KMS-11 (cell line): ENCODE measurements around the gene ZBED4.

Experiments used
- H2AFZ ChIP-seq: fragments of 200-600 bp; sonication (generic); 2 replicates; pipeline ENCODE4 v1.6.1; 2016; ENCODE audit warnings: antibody characterized with exemption, mixed run types, low read depth
- H3K27ac ChIP-seq: fragments of 200-600 bp; sonication (generic); 2 replicates; pipeline ENCODE4 v1.6.1; 2016; ENCODE audit warnings: mild to moderate bottlenecking, mixed run types
- H3K27me3 ChIP-seq: fragments of 200-600 bp; sonication (generic); 2 replicates; pipeline ENCODE4 v1.6.1; 2017; ENCODE audit warnings: mild to moderate bottlenecking, low read depth, mixed run types, moderate library complexity; ENCODE audit not compliant: insufficient read depth
- H3K36me3 ChIP-seq: fragments of 200-600 bp; sonication (generic); 2 replicates; pipeline ENCODE4 v1.6.1; 2017; ENCODE audit warnings: mild to moderate bottlenecking, mixed run types; ENCODE audit not compliant: insufficient read depth
- H3K4me1 ChIP-seq: fragments of 200-600 bp; sonication (generic); 2 replicates; pipeline ENCODE4 v1.6.1; 2016; ENCODE audit warnings: mild to moderate bottlenecking, low read depth, mixed run types; ENCODE audit not compliant: poor library complexity, severe bottlenecking
- H3K4me2 ChIP-seq: fragments of 200-600 bp; sonication (generic); 2 replicates; pipeline ENCODE4 v1.7.0; 2016; ENCODE audit warnings: mild to moderate bottlenecking, mixed run types
- H3K4me3 ChIP-seq: fragments of 200-600 bp; sonication (generic); IDR thresholded peaks from 2 replicates; pipeline ENCODE4 v1.6.1; 2017; ENCODE audit warnings: low read depth, low read length, mixed read lengths; ENCODE audit not compliant: insufficient read depth
- H3K79me2 ChIP-seq: fragments of 200-600 bp; sonication (generic); 2 replicates; pipeline ENCODE4 v1.6.1; 2016; ENCODE audit warnings: low read depth, mixed run types; ENCODE audit not compliant: insufficient read depth
- H3K9ac ChIP-seq: fragments of 200-600 bp; sonication (generic); 2 replicates; pipeline ENCODE4 v1.6.1; 2016; ENCODE audit warnings: mild to moderate bottlenecking, mixed run types
- H4K20me1 ChIP-seq: fragments of 200-600 bp; sonication (generic); 2 replicates; pipeline ENCODE4 v1.6.1; 2016; ENCODE audit warnings: mild to moderate bottlenecking, mixed run types; ENCODE audit not compliant: insufficient read depth
- TF ChIP-seq, protein P1 (sequence below): fragments of 200-600 bp; sonication (generic); conservative IDR thresholded peaks from 2 replicates; pipeline ENCODE4 v1.6.1; 2017; ENCODE audit warnings: low read depth, mild to moderate bottlenecking, antibody characterized with exemption, low read length, moderate library complexity, mixed read lengths

ZBED4 gene, protein sequence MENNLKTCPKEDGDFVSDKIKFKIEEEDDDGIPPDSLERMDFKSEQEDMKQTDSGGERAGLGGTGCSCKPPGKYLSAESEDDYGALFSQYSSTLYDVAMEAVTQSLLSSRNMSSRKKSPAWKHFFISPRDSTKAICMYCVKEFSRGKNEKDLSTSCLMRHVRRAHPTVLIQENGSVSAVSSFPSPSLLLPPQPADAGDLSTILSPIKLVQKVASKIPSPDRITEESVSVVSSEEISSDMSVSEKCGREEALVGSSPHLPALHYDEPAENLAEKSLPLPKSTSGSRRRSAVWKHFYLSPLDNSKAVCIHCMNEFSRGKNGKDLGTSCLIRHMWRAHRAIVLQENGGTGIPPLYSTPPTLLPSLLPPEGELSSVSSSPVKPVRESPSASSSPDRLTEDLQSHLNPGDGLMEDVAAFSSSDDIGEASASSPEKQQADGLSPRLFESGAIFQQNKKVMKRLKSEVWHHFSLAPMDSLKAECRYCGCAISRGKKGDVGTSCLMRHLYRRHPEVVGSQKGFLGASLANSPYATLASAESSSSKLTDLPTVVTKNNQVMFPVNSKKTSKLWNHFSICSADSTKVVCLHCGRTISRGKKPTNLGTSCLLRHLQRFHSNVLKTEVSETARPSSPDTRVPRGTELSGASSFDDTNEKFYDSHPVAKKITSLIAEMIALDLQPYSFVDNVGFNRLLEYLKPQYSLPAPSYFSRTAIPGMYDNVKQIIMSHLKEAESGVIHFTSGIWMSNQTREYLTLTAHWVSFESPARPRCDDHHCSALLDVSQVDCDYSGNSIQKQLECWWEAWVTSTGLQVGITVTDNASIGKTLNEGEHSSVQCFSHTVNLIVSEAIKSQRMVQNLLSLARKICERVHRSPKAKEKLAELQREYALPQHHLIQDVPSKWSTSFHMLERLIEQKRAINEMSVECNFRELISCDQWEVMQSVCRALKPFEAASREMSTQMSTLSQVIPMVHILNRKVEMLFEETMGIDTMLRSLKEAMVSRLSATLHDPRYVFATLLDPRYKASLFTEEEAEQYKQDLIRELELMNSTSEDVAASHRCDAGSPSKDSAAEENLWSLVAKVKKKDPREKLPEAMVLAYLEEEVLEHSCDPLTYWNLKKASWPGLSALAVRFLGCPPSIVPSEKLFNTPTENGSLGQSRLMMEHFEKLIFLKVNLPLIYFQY

DNA sequence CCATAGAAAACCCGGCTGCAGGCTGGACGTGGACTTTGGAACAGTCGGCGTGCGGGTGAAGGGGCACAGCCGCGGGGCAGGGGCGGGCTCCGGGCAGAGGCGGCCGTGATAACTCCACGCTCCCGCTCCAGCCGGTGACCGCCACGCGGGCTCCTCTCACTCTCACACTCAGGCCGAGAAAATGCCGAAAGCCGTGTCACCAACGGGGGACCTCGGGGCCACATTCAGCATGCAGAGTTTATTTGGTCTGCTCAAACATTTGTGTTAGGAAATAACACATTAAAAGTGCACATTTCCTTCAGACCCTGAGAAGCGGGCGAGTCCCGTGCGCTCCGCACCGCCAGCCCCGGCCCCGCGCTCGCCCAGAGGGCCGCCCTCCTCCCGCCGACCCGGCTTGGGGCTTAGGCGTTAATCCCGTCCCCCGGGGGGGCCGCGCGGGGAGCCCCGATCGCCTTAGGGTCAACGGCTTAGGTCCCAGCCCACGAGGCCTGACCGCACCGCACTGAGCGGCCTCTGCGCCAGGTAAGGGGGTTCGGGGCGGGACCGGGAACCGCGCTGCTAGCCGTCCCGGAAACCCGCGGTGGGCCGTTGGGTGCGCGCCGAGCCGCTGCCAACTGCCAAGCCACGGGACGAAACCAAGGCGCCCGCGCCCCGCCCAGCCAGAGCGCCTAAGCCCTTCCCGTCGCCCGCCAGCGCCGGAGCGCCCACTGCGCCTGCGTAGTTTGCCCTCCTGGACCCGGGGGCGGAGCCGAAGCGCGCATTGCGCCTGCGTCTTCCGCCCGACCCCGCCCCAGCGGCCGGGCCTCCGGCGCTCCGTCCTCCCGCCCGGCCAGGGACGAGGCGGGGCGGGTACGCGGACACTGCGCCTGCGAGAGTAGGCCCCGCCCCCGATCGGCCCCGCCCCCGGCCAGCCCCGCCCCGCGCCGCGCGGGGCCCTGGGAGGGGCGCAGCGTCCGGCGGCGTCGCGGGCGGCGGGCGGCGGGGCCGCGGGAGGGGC, at the start of gene ZBED4:
Gene ZBED4, plus strand, starts transcription at position 947 of the 997 bp plus-strand sequence. CDS start 29,819 bp downstream, outside the sequence.
- peaks cover 13% of the 10 kb centered on the region for H3K4me1 ChIP-seq
- H3K36me3 ChIP-seq: no peaks in the 10 kb centered on the region
- H3K9ac ChIP-seq: peak within 1 kb of the TSS; percentile 94
- no peak within 1 kb of the TSS for H3K4me3 ChIP-seq
- TF ChIP-seq, protein P1, sequence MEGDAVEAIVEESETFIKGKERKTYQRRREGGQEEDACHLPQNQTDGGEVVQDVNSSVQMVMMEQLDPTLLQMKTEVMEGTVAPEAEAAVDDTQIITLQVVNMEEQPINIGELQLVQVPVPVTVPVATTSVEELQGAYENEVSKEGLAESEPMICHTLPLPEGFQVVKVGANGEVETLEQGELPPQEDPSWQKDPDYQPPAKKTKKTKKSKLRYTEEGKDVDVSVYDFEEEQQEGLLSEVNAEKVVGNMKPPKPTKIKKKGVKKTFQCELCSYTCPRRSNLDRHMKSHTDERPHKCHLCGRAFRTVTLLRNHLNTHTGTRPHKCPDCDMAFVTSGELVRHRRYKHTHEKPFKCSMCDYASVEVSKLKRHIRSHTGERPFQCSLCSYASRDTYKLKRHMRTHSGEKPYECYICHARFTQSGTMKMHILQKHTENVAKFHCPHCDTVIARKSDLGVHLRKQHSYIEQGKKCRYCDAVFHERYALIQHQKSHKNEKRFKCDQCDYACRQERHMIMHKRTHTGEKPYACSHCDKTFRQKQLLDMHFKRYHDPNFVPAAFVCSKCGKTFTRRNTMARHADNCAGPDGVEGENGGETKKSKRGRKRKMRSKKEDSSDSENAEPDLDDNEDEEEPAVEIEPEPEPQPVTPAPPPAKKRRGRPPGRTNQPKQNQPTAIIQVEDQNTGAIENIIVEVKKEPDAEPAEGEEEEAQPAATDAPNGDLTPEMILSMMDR: no peak
- peak within 1 kb of the TSS; percentile 74 for H2AFZ ChIP-seq
- peak within 1 kb of the TSS; percentile 98 for H3K27ac ChIP-seq
- H3K27me3 ChIP-seq: no peaks in the 10 kb centered on the region
- peak within 1 kb of the TSS; percentile 88 for H3K4me2 ChIP-seq
- peaks cover 30% of the 10 kb centered on the region for H3K79me2 ChIP-seq
- H4K20me1 ChIP-seq: no peaks in the 10 kb centered on the region

DNA sequence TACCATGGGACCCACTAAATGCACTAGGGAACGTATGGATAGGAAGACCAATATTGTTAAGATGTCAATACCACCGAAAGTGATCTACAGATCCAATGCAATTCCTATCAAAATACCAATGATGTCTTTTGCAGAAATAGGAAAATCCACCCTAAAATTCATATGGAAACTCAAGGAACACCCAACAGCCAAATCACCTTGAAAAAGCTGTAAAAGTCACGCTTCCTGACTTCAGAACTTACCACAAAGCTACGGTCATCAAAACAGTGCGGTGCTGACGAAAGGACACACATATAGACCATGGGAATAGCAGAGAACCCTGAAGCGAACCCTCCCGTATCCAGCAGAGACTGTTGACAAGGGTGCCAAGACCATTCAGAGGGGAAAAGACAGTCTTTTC, 46.5 kb upstream of the ZBED4 start:
- H4K20me1 ChIP-seq: no peaks in the 10 kb centered on the region
- no peak overlapping the region for H2AFZ ChIP-seq
- no peak overlapping the region for H3K27ac ChIP-seq

DNA sequence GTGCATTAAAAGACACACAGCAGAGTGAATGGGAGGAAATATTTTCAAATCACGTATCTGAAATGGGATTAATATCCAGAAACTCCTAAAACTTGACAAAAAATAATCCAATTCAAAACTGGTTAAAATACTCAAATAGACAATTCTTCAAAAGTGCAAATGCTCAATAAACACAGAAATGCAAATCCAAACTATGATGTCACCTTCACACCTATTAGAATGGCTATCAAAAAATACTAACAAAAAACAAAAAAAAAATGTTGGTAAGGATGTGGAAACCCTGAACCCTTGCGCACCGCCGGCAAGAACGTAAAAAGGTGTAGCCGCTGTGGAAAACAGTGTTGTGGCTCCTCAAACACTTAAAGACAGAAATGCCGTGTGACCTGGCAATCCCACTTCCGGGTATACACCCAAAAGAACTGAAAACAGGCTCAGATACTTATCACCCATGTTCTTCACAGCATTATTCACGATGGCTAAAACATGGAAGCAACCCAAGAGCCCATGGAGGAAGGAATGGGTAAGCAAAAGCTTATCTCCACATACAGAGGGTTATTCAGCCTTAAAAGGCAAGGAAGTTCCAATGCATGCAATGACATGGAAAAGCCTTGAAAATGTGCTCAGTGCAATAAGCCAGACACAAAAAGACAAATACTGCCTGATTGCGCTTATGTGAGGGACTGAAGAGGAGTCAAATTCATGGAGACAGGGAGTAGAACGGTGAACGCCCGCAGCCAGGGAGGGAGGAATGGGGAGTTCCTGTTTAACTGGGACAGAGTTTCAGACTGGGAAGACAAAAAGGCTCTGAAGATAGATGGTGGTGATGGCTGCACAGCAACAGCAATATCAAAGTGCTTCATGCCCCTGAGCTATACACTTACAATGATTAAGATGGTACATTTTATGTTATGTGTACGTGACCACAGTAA, 45.6 kb upstream of the ZBED4 start:
- no peaks in the 10 kb centered on the region for H3K36me3 ChIP-seq

More for the DNA sequence above, 46.5 kb upstream of the ZBED4 start:
- Histone ChIP-seq H3K4me2 (no peak overlapping the region), H3K4me1 (peaks cover 7% of the 10 kb centered on the region), H3K27me3 (no peaks in the 10 kb centered on the region), H3K4me3 (no peak overlapping the region), H3K9ac (no peak overlapping the region), H3K36me3 (no peaks in the 10 kb centered on the region), H3K79me2 (peaks cover 90% of the 10 kb centered on the region)
- TF ChIP-seq, protein P1: no peak

More for the DNA sequence above, 45.6 kb upstream of the ZBED4 start:
- no peak overlapping the region for H3K4me2 ChIP-seq
- H3K27me3 ChIP-seq: no peaks in the 10 kb centered on the region
- H2AFZ ChIP-seq: no peak overlapping the region
- no peak overlapping the region for H3K4me3 ChIP-seq
- TF ChIP-seq, protein P1: no peak
- no peak overlapping the region for H3K9ac ChIP-seq
- no peak overlapping the region for H3K27ac ChIP-seq
- peaks cover 10% of the 10 kb centered on the region for H3K4me1 ChIP-seq
- H4K20me1 ChIP-seq: no peaks in the 10 kb centered on the region
- H3K79me2 ChIP-seq: peaks cover 94% of the 10 kb centered on the region
